ENCODE data around the gene CENPQ. TPM values are rescaled to one million over a fixed set of nuclear protein-coding genes. Genes with fewer than 3 reads are reported as not detected.
A peak's percentile ranks its signal among the peaks of the same experiment; 100 is the strongest.

The CENPQ gene
- 3.3 and 10.5 TPM in 2 replicates for total RNA-seq

- no peaks in the 10 kb centered on the region for H3K27me3 ChIP-seq (ENCODE audit: control insufficient read depth, insufficient read depth, low read length)
- no peak for TF ChIP-seq CTCF (IDR thresholded peaks at IDR 0.05; ENCODE audit: insufficient read depth, low read length, poor library complexity, severe bottlenecking)
- no peaks in the 10 kb centered on the region for H3K36me3 ChIP-seq (ENCODE audit: control insufficient read depth, insufficient read depth, low read length)
- peak; percentile 83 for DNase-seq (ENCODE audit: low read depth)
- peak within 1 kb of the TSS; percentile 92 for H3K4me3 ChIP-seq (ENCODE audit: low read depth, low read length)
Measured at GRCh38 chr6:49462927-49463611, at the start of gene CENPQ, which contains the start of gene MMUT. CENPQ (plus strand) TSS chr6:49463370; CDS start chr6:49470177, 6,807 bp downstream. MMUT (minus strand) TSS chr6:49463253; CDS start chr6:49459466, 3,787 bp downstream.

- DNase-seq (ENCODE audit: low read depth) = no peak
- TF ChIP-seq CTCF (IDR thresholded peaks at IDR 0.05; ENCODE audit: insufficient read depth, low read length, poor library complexity, severe bottlenecking) = no peak
- Histone ChIP-seq H3K36me3 (ENCODE audit: control insufficient read depth, insufficient read depth, low read length) (no peaks in the 10 kb centered on the region), H3K27me3 (ENCODE audit: control insufficient read depth, insufficient read depth, low read length) (no peaks in the 10 kb centered on the region), H3K4me3 (ENCODE audit: low read depth, low read length) (no peak overlapping the region)
Measured at GRCh38 chr6:49415358-49415757, 47.8 kb upstream of the CENPQ start.

- DNase-seq (ENCODE audit: low read depth) = no peak
- no peak for TF ChIP-seq CTCF (IDR thresholded peaks at IDR 0.05; ENCODE audit: insufficient read depth, low read length, poor library complexity, severe bottlenecking)
Measured at GRCh38 chr6:49416195-49416594, 47.0 kb upstream of the CENPQ start.

GRCh38 chr6:49423817-49424216 is 39.4 kb upstream of the CENPQ start:
- Histone ChIP-seq H3K27me3 (ENCODE audit: control insufficient read depth, insufficient read depth, low read length) (no peaks in the 10 kb centered on the region), H3K4me3 (ENCODE audit: low read depth, low read length) (no peak overlapping the region), H3K36me3 (ENCODE audit: control insufficient read depth, insufficient read depth, low read length) (no peaks in the 10 kb centered on the region)
- DNase-seq (ENCODE audit: low read depth) = no peak
- no peak for TF ChIP-seq CTCF (IDR thresholded peaks at IDR 0.05; ENCODE audit: insufficient read depth, low read length, poor library complexity, severe bottlenecking)

More at GRCh38 chr6:49416195-49416594, 47.0 kb upstream of the CENPQ start:
- Histone ChIP-seq H3K27me3 (ENCODE audit: control insufficient read depth, insufficient read depth, low read length) (no peaks in the 10 kb centered on the region), H3K36me3 (ENCODE audit: control insufficient read depth, insufficient read depth, low read length) (no peaks in the 10 kb centered on the region), H3K4me3 (ENCODE audit: low read depth, low read length) (no peak overlapping the region)

- Histone ChIP-seq H3K4me3 (ENCODE audit: low read depth, low read length) (no peak overlapping the region), H3K27me3 (ENCODE audit: control insufficient read depth, insufficient read depth, low read length) (no peaks in the 10 kb centered on the region), H3K36me3 (ENCODE audit: control insufficient read depth, insufficient read depth, low read length) (no peaks in the 10 kb centered on the region)
- no peak for DNase-seq (ENCODE audit: low read depth)
- TF ChIP-seq CTCF (IDR thresholded peaks at IDR 0.05; ENCODE audit: insufficient read depth, low read length, poor library complexity, severe bottlenecking) = no peak
Measured at GRCh38 chr6:49430187-49430586, 33.0 kb upstream of the CENPQ start.

GRCh38 chr6:49430866-49431265 is 32.3 kb upstream of the CENPQ start:
- H3K4me3 ChIP-seq (ENCODE audit: low read depth, low read length) = no peak overlapping the region
- no peak for DNase-seq (ENCODE audit: low read depth)
- no peaks in the 10 kb centered on the region for H3K36me3 ChIP-seq (ENCODE audit: control insufficient read depth, insufficient read depth, low read length)
- no peak for TF ChIP-seq CTCF (IDR thresholded peaks at IDR 0.05; ENCODE audit: insufficient read depth, low read length, poor library complexity, severe bottlenecking)
- no peaks in the 10 kb centered on the region for H3K27me3 ChIP-seq (ENCODE audit: control insufficient read depth, insufficient read depth, low read length)
